ENCODE results near the gene F5. TPM values are rescaled to one million over a fixed set of nuclear protein-coding genes. Genes with fewer than 3 reads are reported as not detected.

The F5 gene
- total RNA-seq, 1 experiment from 2014 or later, result not detected

DNA sequence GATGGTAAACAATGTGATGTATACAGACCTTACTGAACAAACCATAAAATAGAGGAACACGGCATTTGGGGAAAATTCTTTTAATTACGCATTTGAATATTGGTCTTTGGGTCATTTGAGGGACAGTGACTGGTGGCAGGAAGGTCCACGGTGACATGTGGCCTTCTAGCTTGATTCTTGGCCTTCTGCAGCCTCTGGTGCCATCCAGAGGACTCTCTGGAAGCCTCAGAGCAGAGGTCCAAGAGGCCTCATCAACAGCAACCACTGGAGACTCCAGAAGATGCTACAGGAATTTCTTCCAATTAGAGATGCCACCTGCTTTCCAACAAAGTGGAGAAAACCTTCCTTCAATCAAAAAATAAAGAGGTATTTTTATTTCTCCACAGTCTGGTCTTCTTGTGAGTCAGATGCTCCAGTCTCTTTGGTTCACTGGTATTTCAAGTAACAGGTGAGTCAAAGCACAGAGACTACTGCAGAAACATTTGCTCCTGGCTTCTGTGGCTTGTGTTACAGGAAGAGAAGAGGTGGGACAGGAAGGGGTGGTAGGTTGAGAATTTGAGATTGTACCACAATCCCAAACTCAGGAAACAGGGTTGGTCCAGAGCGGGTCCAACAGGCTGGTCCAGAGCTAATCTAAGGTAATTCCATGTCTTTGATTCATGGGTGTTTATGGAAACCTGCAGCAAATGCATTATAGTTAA lies 2.7 kb upstream of the F5 start:
- DNase-seq (ENCODE audit: low read depth), result no peak

DNA sequence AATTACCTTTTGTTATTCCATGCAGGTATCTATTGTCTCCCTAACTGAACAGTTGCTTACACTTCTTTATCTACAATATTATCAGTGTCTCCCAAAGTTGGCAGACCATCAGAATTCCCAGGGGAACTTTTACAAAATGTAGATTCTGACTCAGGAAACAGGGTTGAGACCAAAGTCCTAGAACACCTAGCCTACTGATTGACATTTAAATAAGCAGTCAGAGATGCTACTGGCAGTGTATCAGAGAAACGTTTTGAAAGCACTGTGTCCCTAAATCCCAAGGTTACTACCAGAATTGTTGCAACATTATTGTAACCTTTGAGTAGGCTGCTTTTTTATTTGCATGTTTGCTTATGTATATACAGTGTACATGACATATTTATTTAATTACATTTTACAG lies 1.8 kb upstream of the F5 start:
- DNase-seq (ENCODE audit: low read depth), result no peak

DNA sequence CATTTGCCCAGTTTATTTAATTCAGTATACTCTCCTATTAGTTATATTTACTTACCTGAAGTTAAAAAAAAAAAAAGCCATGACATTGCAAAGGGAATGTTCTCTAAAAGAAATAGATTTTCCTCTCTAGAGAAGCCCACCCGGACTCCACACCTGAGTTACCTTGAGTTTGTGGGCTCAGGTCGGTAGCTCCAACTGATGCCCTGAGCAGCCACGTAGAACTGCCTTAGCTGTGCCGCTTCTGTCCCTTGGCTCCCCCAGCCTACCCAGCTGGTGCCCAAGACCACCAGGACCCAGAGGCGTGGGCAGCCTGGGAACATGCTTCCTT lies 250 bp downstream of the F5 start:
- no peak for DNase-seq (ENCODE audit: low read depth)

DNA sequence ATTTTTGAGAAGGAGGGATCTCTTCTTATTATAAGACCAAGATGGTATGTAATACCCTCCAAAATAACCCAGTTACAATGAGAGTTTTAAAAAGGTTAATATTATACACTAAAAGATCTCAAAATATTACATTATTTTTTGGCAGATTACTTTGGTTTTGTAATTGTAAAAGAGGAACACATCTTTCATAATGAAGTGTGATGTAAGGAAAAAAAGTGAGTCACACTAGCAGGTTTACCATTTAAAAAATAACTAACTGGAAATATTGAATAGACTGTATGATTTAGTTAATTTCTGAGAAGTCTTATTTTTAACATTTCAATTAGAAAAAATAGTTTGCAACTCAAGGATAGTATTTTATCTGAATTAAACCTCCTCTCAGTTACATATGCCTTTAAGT lies 1.1 kb downstream of the F5 start:
- no peak for DNase-seq (ENCODE audit: low read depth)

DNA sequence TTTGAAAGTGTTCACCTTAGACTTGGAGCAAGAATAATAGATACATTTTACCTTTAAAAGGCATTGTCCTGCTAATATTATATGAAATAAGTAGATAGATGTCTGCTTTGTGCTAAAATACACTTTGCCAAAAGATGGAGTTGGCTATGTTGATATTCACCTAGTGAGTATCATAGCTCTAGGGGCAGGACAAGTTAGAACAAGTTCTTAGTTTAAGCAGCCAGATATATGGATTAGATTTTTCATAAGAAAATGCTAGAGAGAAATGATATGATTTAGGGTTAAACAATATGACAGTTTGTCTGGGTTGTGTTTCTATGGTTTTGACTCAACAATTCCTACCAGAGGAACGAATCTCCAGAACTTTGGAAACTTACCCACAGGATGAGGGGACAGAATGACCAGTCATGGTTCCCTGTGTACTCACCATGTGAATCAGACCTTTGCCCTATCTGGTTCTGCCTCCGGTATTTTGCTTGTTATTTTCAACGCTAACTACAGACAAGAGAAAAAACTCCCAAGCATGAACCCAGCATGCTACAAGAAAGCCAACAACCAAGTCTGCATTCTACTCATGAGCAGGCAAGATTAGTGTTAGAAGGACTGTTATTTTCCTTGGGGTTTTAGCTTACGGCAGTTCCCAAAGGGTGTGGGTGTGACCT lies 1.7 kb downstream of the F5 start:
- peak; percentile 13 for DNase-seq (ENCODE audit: low read depth)

DNA sequence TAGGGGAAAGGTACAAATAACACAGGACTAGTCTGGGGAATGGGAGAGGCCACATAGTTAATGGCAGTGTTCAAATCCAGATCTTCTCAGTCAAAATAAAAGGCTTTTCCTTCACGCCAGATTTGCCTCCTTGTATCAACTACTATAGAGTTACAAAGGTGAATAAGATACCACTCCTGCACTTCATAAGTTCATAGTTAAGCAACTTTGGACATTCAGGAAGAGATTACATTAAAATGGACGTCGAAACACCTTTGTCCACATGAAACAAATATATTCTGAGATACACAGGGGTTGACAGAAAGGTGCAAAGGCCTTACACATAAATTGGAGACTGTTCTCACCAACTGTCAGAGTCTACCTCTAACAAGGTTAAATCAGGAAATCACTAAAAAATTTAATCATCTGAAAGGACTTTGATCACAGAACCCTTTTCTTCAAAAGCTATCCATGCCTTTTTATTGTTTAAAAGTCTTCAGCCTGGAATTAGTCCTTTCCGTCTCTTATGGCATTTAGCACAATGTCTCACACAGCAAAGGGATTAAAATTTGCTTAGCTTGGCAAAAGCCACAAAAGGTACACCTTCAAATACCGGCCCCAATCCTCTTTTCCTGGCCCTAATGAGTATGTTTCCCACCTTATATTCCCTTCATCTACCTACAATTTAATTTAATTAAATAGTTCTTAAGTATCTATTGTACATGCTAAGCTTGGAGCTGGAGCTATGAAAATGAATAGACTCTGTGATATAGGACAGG lies 8.1 kb downstream of the F5 start:
- DNase-seq (ENCODE audit: low read depth), result no peak

DNA sequence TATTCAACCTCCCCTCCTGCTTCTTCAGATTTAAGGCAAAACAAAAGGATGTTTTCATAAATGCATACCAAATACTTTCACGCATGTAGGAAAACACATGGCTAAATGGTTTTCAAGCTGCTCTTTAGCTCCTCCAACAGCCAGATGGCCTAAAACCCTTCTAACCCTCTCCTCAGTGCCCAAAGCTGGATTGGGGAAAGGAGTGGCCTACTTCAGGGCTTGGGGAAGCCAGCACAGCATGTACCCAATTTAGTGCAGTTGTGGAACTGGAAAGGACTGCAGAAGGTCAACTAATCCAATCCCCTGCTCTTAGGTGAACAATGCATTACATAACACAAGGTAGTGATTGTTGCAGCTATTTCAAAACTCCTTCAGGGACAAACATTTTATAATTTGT lies 9.3 kb downstream of the F5 start:
- DNase-seq (ENCODE audit: low read depth), result no peak

DNA sequence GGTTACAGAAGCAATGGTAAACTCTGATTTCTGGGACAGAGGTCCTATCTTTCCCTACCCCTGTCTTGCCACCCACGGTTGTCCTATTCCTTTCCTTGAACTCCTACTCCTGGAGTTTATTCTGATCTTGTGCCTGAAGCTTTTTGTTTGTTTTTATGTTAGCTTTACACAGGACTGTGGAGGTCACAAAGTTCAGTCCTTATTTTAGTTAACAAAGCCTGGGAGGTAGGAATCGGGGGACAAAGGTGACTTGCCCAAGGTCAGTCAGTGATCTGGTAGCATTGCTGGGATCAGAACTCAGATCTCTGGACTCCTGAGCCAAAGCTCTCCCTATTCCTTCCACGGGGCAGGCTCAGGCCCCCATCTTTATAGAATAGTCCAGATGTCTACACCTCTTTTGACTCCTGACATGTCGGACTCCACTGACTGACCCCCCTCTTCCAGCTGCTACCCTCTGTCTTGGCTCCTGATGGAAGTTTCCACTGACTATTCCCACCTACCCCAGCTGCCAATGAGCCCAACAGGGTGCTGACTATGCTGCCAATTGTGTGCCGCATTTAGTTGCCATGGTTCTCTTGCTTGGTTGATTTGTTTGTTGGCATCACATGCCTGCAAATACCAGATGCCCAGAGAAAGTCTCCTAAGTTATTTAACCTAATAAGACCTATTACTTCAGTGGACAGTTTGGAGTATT lies 9.9 kb downstream of the F5 start:
- DNase-seq (ENCODE audit: low read depth), result no peak

DNA sequence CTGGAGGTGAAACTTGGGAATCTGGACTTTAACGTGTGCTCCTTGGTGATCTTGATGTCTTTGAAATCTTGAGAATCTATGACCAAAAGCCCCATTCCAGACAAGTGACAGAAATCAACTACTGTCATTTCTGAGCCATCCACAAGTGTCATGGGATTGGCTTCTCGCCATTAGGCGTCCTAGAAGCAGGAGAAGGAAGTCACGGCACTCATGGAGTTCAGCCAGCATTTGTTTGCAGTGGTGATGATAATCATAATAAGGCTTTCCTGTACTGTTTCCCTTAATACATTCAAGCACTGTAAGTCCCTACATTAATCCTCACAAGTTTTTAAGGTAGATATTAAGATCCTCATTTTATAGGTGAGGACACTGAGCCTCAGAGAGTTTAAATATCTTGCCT lies 11.9 kb downstream of the F5 start:
- no peak for DNase-seq (ENCODE audit: low read depth)

DNA sequence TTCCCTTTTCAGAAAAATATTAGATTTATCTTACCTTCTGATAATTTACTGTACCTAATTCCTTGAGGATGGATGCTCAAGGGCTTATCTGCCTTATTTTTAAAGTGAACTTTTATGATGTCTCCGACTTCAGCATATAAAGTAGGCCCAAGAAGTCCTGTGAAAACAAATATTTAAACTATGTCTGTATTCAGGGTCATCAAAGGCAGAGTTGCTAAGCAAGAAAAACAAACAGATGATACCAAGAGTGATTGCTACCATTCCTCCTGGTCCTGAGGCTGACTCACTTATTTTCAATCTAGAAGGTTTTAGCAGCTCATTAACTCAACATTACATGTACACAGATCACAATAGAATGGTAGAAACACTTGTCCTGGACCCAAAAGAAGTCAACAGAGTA lies 14.1 kb downstream of the F5 start:
- no peak for DNase-seq (ENCODE audit: low read depth)

DNA sequence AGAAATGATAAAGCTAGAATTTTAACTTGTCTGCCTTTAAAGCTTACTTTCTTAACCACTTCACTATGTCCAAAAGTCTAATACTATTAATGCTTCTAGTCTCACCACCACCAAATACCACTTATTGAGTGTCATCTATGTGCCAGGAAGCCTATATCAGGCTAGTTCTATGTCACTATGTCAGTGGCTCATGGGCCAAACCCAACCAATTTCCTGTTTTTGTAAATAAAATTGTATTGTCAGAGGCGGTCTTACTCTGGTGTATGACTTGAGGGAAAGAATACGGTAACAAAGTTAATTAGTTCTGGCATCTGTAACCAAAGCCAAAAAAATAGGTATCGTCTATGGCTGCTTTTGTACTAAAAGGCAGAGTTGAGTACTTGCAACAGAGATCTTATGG lies 14.8 kb downstream of the F5 start:
- no peak for DNase-seq (ENCODE audit: low read depth)

DNA sequence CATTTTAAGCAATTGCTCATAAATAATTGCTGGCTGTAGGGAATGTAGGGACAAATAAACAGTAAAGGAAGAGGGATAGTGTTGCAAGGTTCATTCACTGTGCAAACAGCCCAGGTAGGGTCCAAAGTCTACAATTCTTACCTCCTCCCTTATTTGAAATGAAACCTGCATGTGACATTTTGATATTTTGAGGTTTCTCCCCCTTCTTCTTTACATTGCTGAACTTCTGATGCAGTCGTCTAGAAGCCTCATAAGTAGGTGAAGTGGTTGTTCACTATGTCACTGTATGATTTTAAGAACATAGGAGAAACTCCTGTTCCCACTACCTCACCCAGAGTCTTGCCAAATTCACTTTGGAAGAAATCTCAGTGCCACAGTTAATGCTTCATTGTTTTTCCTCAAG lies 16.1 kb downstream of the F5 start:
- DNase-seq (ENCODE audit: low read depth), result no peak

DNA sequence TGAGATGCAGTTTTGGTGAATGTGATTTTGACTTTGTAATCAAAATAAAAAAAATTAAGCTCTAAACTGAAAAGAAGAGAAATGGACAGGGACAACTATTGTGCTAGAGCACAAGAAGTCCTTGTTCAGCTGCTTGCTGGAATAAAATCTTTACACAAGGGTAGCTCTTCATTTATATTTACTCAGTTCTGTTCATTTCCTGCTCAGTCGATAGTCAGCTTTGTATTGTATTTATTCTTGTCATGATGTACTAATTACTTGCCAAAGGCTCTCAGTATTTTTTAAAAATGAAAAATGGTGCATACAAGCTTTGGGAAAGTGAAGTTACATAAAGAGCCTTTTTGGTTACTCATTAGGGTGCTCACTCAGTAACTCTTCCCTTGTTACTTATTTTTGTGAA lies 17.8 kb downstream of the F5 start:
- DNase-seq (ENCODE audit: low read depth), result no peak

DNA sequence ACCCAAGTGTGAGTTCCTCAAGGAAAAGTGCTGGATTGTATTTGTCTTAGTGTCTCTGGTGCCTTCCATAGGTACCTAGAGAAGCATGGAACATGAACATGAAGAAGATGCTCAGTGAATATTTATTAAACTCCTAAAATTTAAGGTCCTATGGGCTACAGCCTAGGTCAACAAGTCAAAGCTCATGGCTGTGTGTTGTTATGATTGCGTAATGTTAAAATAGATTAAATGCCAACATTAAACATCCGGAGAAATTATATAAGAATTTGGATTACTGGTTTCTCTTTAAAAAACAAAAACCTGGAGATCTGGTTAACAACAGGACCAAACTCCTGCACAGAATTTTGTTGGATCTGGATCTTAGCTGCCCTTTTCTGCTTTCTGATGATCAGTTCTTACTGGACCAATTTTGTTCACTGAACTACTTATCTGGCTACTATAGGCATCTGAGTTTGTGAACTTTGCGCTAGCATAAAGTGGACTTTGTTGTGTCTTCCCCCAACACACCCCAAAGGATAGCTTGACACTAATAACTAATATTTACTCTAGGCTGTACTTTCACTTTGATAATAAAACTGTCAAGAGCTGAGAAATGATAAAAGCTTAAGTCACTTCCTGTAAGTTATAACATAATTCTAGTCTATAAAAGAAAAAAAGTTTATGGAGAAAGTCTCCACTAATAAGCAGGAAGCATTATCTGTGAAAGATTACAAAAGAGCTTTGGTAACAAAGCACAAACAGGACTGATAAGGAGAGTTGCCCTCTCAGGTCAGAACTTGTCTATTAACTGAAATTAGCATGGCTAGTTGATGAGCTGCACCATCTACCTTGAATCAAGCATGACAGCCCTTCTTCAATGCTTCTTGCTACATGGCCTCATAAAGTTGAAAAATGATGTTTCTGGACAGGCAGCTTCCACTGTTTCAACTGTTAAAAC lies 20.7 kb downstream of the F5 start:
- DNase-seq (ENCODE audit: low read depth), result no peak

DNA sequence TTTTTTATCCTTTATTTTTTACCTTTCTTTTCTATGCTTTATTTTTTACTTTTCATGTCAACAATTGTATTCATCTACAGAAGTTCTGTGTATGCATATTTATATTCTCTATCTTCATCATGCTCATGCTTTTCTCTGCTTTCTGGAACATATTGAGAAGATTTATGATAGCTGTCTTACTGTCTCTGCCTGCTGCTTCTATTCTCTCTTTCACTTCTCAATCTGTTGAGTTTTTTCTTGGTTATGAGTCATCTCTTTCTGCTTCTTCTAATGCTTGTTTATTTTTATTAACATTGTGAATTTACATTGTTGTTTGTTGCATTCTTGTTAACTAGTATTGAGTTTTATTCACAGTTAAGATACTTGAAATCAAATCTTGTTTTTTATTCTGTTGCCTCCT lies 22.6 kb downstream of the F5 start:
- DNase-seq (ENCODE audit: low read depth), result no peak

DNA sequence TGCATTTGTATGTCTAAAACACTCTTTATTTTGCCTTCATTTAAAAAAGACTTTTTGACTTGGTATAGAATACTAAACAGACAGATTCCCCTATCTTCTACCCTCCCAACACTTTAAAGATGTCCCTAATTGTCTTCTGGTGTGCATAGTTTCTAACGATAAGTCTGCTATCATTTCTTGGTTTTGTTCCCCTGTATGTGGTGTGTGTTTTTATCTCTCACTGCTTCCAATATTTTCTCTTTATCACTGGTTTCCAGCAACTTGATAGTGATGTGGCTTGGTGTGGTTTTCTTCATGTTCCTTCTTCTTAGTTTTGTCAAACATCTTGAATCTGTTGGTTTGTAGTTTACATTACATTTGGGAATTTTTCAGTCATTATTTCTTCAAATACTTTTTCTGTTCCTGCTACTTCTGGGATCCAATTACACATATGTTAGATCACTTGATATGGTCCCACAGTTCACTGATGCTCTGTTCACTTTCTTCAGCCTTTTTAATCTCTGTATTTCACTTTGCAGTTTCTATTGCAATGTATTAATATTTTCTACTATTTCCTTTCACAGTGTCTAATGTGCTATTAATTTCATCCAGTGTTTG lies 23.2 kb downstream of the F5 start:
- DNase-seq (ENCODE audit: low read depth), result no peak

DNA sequence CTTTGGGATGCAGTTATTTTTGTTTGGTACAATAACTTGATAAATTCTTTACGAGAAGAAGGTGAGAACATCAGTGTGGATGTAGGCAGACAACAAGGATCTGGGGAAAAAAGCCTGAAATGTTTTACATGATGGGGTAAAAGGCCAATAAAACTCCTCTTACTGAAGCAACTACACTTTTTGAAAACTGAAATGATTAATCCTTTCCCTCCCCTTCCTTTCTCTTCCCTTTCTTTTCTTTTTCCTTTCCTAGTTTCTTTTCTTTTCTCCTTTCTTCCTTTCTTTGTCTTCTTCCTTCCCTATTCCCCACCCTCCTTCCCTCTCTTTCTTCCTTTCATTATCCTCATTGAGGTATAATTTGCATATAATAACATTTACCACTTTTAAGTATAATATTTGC lies 24.6 kb downstream of the F5 start:
- DNase-seq (ENCODE audit: low read depth), result no peak

DNA sequence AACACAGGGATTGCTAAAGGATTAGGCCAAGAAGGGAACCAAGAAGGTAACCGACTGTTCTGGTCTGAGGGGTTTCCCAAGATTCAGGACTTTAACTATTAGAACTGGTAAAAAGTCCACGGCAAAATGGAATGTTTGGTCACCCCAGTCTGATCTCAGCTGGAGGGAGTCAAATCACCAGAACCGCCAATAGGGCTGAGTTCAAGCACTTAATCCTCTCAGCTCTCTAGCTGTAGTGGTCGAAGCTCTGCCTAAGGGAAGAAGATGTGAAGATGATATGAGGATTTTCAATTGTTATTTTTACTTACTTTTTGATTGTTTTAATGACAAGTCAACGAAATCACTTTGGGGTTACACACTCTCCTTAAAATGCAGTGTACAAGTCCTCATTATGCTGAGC lies 29.1 kb downstream of the F5 start:
- DNase-seq (ENCODE audit: low read depth), result no peak

DNA sequence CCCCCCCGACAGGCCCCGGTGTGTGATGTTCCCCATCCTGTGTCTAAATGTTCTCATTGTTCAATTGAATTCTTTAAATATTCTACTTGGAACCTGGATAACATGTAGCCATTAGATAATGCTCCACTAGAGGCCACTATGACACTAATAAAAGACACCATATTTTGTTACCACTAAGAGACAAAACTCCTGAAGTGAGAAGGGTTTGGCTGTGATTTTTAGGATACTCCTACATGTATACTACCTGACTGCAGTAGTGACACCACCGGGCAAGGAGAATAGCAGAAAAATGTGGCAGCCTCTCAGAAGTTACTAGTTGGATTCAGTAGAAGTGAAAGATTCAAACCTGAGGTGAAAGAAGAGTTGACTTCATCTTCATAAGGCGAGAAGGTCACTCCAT lies 36.0 kb downstream of the F5 start:
- DNase-seq (ENCODE audit: low read depth), result peak; percentile 34

DNA sequence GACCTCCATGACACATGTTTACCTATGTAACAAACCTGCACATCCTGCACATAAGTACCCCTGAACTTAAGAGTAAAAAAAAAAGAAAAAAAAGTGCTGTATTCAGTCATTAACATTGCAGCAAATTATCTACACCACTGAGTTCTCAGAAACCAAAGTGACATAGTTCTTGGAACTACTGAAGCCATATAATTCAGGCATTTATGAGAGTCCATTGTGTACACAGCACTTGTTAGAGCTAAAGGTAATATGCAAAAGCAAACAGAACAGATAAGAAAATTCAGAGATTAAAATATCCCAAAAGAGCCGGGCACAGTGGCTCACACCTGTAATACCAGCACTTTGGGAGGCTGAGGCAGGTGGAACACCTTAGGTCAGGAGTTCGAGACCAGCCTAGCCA lies 38.0 kb downstream of the F5 start:
- DNase-seq (ENCODE audit: low read depth), result no peak
